HG03521 (cell line): ENCODE data around the gene CEP120.
"Not testable (repeated sequence)": the region's sequence is repeated elsewhere in the genome, so short reads cannot be mapped to it uniquely, and the experiment has no call there.

ENCODE experiments used
- ATAC-seq: cut with Tn5 transposase; IDR thresholded peaks from one replicate; pipeline ENCODE4 v1.9.1; 2021; ENCODE audit warnings: mild to moderate bottlenecking, moderate library complexity; ENCODE audit not compliant: unreplicated experiment

Gene CEP120

DNA sequence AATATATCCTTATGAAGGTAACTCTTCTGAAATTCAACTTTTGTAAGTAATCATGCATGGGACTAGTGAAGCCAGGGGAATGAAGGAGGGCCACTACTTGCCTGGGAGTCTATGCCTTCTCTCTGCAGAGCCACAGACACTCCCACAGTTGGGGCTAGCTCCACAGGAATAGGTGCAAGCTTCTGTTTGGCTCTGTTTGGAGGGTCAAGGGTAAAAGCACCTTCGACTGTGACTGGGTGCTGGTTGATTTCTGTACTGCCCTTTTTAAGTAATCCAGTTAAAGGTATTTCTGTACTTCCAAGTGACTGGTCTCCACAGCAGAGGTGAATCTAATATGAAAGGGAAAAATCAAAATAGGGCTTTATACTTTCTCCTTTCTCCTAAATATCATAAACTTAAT, 32.2 kb downstream of the CEP120 start:
- ATAC-seq, result no peak

DNA sequence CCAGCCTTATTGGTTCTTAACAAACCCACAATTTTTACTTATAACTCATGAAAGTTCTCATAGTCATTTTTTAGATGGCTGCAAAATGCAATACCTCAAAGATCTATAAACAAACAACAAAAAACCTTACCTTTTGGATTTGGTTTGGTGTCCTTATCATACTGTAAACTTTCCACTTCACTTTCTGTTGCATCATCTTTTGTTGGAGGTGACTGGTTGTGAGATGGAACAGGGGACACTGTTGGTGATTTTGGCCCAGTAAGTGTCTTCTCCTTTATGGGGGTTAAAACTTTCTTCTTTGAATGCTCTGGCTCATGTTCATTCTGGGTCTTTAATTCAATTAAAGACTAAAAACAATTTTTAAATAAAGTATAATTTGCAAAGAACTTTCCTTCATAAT, 33.4 kb downstream of the CEP120 start:
- no peak for ATAC-seq

DNA sequence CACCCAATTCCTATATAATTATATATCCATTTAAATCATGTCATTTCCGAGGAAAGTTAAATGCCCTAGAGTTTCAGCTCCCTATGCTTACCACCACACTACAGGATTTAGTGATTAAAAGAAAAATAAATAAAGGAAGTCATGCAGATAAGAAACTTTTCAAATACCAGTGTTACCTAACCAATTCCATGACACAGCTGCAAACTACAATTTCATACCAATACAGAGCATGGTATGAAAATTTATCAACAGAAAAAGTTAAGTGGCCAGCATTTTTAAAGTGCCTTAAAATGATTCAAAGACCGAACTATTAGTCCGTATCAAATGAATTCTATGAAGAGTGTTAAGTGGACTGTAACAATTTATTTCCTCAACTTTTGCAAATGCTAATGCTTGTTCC, 35.9 kb downstream of the CEP120 start:
- no peak for ATAC-seq

DNA sequence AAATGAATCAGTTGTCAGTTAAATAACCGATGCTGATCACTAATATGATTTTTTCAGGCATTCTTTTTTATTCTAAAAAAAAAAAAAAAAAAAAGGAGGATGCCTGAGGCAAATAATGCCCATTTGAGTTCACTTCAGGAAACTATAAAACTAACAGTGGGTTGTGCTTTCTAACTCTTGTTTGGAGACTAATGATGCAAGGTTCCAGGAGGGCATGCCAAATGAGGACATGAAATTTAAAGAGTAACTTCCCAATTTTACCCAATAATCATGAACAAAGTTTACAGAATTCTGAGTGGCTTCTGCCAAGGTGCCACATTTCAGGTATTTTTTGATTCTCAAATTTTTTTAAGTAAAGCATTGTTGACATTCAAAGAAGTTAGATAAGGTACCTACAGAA, 41.0 kb downstream of the CEP120 start:
- ATAC-seq, result no peak

- ATAC-seq, result no peak
Observed at GRCh38 chr5:123371575-123372179, 51.5 kb downstream of the CEP120 start.

DNA sequence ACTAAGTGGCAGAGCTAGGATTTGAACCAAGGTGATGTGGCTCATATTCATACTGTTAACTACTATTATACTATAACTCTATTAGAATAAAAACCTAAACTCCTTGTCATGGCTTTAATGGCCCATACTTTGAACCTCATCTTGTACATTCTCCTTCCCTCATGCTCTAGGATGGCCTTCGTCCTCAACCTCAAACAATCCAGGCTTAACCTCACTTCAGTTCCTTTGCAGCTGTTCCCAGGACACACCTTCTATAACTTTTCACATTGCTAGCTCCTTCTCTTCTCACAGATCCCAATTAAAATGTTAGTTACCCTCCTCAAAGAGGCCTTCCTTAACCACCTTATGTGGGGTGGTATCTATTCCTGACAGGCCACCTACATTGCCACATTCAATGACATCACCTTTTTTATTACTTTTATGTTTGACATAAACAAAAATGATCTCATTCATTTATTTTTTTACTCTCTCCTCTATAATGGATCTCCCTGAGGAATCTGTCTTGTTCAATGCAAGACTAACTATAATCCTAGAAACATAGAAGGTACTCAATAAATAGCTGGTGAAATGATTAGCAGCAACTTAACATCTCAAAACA, 53.7 kb downstream of the CEP120 start:
- ATAC-seq, result no peak

- no peak for ATAC-seq
Observed at GRCh38 chr5:123367739-123368138, 55.5 kb downstream of the CEP120 start.

- ATAC-seq, result no peak
Observed at GRCh38 chr5:123365156-123365555, 58.0 kb downstream of the CEP120 start.

- ATAC-seq, result no peak
Observed at GRCh38 chr5:123364441-123365155, 58.6 kb downstream of the CEP120 start.

DNA sequence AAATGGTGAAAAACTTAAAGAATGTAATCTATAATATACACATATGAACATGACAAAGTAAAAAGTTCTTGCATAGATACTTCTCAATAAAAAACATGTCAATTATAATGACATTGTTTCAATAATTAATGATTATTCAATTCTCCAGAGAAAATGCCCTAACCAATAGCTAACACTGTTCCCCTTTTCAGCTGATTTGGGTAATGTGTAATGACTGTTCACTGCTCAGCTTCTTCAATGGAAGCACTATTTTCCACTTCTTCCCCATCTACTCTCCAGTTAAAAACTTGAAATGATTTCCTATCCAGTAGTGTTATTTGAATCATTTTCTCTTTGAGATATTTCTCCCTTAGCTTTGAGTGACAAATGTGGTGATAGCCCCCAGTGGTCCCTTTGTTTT, 62.3 kb downstream of the CEP120 start:
- ATAC-seq, result no peak

- ATAC-seq, result no peak
Observed at GRCh38 chr5:123360201-123360571, 63.0 kb downstream of the CEP120 start.

DNA sequence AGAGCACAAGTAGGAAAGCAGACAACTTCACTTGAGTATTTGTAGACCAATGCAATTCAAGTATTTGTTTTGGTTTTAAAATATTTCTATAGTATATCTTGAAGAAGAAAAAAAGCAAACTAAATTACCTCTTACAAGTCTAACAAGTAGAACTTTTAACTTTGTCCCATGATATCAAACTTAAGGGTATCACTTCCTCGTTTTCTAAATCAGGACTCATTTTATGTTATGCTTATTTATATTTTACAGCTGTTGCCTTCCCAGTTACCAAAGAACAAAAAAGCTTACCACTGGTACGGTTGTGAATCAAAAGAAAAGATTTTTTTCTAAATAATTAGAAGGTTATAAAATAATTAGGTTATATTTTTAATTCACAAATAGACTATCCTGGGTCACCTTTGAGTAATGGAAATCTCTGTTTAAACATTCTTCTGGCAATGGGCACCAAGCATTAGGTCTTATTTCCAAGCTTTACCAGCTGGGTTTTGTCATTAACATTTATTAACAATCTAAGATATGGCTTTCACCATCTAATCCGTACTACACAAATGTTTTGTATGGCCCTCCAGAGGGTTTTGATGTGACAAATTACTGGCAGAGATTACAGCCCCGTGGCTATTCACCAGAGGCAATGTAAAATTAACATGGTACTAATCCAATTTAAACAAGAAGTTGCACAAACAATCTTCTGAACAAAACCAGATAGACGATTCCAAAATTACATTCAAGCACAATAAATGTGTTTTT, 63.6 kb downstream of the CEP120 start:
- no peak for ATAC-seq

GRCh38 chr5:123358751-123359150, 64.5 kb downstream of the CEP120 start:
- no peak for ATAC-seq

DNA sequence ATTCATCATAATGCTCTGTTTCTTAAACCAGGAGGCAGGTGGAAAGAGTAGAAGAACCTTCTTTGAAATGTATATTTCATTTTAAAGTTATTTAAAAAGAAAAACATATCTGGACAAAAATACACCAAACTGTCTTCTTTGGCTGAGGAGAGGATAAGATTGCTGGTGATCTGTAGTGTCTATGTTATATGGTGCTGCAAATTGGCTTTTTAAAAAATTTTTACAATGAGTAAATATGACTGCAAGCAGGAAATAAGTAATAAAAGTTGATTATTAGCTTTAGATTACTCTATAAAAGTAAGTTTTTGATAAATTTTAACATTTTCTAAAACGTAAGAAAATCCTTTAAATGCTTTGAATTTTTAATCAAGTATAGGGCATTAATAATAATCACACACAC, 64.9 kb downstream of the CEP120 start:
- no peak for ATAC-seq

GRCh38 chr5:123351820-123352219, 71.4 kb downstream of the CEP120 start:
- ATAC-seq, result no peak

GRCh38 chr5:123351240-123351639, 72.0 kb downstream of the CEP120 start:
- no peak for ATAC-seq

DNA sequence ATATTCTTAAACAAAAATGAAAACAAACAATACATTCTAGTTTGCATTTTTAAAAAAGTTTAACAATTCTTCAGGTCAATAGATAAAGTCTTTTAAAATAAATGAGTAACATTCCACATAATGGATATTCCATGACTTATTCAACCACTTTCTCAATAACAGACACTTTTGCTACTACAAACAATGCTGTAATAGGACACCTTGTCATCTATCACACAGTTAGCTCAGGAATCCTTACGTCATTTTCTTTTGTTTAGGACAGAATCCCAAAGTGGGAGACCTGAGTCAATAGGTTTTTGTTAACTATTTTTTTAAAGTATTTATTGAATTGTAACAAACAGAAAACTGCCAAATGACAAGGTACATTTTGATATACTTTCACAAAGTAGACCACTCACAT, 72.5 kb downstream of the CEP120 start:
- ATAC-seq, result no peak

DNA sequence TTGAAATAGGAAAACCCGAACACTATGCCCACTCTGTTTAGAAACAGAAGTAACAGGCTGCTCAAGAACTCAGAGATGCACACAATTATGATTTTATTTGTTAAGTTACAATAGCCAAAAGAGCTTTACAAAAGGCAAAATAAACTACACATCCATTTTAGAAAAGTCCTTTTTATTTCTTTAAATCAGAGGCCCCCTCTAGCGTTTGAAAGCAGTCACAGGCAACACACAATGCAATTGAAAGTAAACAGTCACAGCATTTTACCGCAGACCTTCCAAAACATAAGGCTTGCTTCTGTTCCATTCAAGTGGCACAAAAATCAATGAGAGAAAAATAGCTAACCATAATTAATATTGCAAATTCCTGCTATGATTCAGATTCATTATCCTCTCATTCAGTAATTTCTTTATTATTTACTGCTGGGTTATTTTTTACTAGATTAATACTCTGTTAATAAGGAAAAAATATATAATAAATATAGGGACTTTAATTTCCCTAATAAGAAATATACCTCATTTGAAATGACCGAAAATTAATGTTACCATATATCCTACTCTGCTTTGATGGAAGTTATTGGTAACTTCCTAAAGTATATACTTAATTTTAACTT, 78.3 kb downstream of the CEP120 start:
- no peak for ATAC-seq

GRCh38 chr5:123340928-123341327, 82.3 kb downstream of the CEP120 start:
- no peak for ATAC-seq

DNA sequence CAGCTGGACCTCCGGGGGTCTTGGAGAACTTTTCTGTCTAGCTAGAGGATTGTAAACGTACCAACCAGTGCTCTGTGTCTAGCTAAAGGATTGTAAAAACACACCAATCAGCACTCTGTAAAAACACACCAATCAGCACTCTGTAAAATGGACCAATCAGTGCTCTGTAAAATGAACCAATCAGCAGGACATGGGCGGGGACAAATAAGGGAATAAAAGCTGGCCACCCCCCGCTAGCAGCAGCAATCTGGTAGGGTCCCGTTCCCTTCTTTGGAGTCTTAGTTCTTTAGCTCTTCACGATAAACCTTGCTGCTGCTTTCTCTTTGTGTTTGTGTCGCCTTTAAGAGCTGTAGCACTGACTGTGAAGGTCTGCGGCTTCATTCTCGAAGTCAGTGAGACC, 114.8 kb downstream of the CEP120 start:
- not testable (repeated sequence) for ATAC-seq

DNA sequence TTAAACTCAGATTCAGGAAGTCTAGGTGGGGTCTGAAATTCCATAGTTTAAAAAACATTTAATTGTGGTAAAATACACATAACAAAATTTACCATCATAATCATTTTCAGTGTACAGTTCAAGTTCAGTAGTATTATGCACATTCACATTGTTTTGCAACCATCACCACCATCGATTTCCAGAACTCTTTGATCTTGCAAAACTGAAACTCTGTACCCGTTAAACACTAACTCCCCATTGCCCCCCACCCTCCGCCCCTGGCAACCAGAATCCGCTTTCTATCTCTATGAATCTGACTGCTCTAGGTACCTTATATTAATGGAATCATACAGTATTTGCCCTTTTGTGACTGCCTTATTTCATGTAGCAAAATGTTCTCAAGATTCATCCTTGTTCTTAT, 117.5 kb downstream of the CEP120 start:
- ATAC-seq, result no peak
